ENCODE data around the gene DLL1.

DLL1 gene

GRCh38 chr6:170307080-170307545 lies 16.2 kb upstream of the DLL1 start:
- H3K4me1 ChIP-seq (ENCODE audit: control insufficient read depth in 1 of 2, insufficient read depth in 2 of 2, low read length in 2 of 2), result peaks cover 21 to 30% of the 10 kb centered on the region in 2 donors
- peak overlapping the region; percentile 90 to 99 for H3K4me3 ChIP-seq (ENCODE audit: low read depth in 1 of 2, low read length in 2 of 2)
- H3K27ac ChIP-seq (ENCODE audit: low read length), result peak overlapping the region; percentile 88
- H3K27me3 ChIP-seq (ENCODE audit: low read depth, low read length), result no peaks in the 10 kb centered on the region
- no peaks in the 10 kb centered on the region for H3K9me3 ChIP-seq (ENCODE audit: control insufficient read depth in 1 of 2, low read length in 2 of 2)
- H3K36me3 ChIP-seq (ENCODE audit: control insufficient read depth in 1 of 2, insufficient read depth in 2 of 2, low read length in 2 of 2), result no peaks in the 10 kb centered on the region

GRCh38 chr6:170306324-170307079 lies 15.6 kb upstream of the DLL1 start, which contains the start of gene FAM120B:
Gene FAM120B, plus strand, starts transcription at chr6:170306758. Its CDS starts 10,633 bp downstream, at chr6:170317391.
- H3K4me1 ChIP-seq (ENCODE audit: control insufficient read depth in 1 of 2, insufficient read depth in 2 of 2, low read length in 2 of 2), result peaks cover 21 to 30% of the 10 kb centered on the region in 2 donors
- no peaks in the 10 kb centered on the region for H3K9me3 ChIP-seq (ENCODE audit: control insufficient read depth in 1 of 2, low read length in 2 of 2)
- no peaks in the 10 kb centered on the region for H3K36me3 ChIP-seq (ENCODE audit: control insufficient read depth in 1 of 2, insufficient read depth in 2 of 2, low read length in 2 of 2)
- peak within 1 kb of the TSS; percentile 90 to 99 for H3K4me3 ChIP-seq (ENCODE audit: low read depth in 1 of 2, low read length in 2 of 2)
- no peaks in the 10 kb centered on the region for H3K27me3 ChIP-seq (ENCODE audit: low read depth, low read length)
- H3K27ac ChIP-seq (ENCODE audit: low read length), result peak within 1 kb of the TSS; percentile 88

DNA sequence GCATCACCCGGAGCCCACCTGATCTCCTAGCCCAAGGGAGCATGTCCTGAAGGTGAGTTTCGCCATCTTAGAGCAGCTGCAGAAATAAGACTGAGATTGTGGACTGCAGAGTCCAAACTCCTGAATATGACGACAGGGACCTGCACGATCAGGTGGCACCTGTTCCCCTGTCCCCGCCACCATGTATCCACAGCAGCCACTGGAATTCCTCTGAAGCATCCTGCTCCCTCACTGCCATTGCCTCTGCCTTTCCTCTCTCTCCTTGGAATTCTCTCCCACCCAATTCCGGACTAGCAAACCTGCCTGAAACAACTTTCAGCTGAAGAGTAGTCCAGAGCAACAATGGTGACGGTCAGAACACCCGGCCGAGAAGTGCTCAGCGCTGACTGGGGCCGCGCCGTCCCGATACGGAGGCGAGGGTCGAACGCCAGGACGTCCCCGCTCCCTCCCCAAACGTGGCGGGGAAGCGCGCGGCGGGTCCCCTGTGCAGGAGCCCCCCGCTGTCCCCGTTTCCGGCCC lies 15.0 kb upstream of the DLL1 start:
- Histone ChIP-seq H3K4me1 (ENCODE audit: control insufficient read depth in 1 of 2, insufficient read depth in 2 of 2, low read length in 2 of 2) (peaks cover 21 to 30% of the 10 kb centered on the region in 2 donors), H3K4me3 (ENCODE audit: low read depth in 1 of 2, low read length in 2 of 2) (peak overlapping the region; percentile 90 to 99), H3K27ac (ENCODE audit: low read length) (no peak overlapping the region), H3K36me3 (ENCODE audit: control insufficient read depth in 1 of 2, insufficient read depth in 2 of 2, low read length in 2 of 2) (no peaks in the 10 kb centered on the region), H3K27me3 (ENCODE audit: low read depth, low read length) (no peaks in the 10 kb centered on the region), H3K9me3 (ENCODE audit: control insufficient read depth in 1 of 2, low read length in 2 of 2) (no peaks in the 10 kb centered on the region)

- Histone ChIP-seq H3K27me3 (ENCODE audit: low read depth, low read length) (peaks cover 13% of the 10 kb centered on the region), H3K4me3 (ENCODE audit: low read depth in 1 of 2, low read length in 2 of 2) (no peak overlapping the region)
These were observed 10.3 kb upstream of the DLL1 start for GRCh38 chr6:170301184-170301583.

GRCh38 chr6:170298688-170299087 lies 7.8 kb upstream of the DLL1 start:
- peaks cover 36% of the 10 kb centered on the region for H3K27me3 ChIP-seq (ENCODE audit: low read depth, low read length)
- peaks cover 5 to 22% of the 10 kb centered on the region in 2 donors for H3K4me1 ChIP-seq (ENCODE audit: control insufficient read depth in 1 of 2, insufficient read depth in 2 of 2, low read length in 2 of 2)
- H3K36me3 ChIP-seq (ENCODE audit: control insufficient read depth in 1 of 2, insufficient read depth in 2 of 2, low read length in 2 of 2), result no peaks in the 10 kb centered on the region
- H3K9me3 ChIP-seq (ENCODE audit: control insufficient read depth in 1 of 2, low read length in 2 of 2), result no peaks in the 10 kb centered on the region
- no peak overlapping the region for H3K4me3 ChIP-seq (ENCODE audit: low read depth in 1 of 2, low read length in 2 of 2)
- no peak overlapping the region for H3K27ac ChIP-seq (ENCODE audit: low read length)

More at GRCh38 chr6:170301184-170301583, 10.3 kb upstream of the DLL1 start:
- Histone ChIP-seq H3K9me3 (ENCODE audit: control insufficient read depth in 1 of 2, low read length in 2 of 2) (no peaks in the 10 kb centered on the region), H3K27ac (ENCODE audit: low read length) (no peak overlapping the region), H3K36me3 (ENCODE audit: control insufficient read depth in 1 of 2, insufficient read depth in 2 of 2, low read length in 2 of 2) (no peaks in the 10 kb centered on the region), H3K4me1 (ENCODE audit: control insufficient read depth in 1 of 2, insufficient read depth in 2 of 2, low read length in 2 of 2) (peaks cover 4 to 15% of the 10 kb centered on the region in 2 donors)

DNA sequence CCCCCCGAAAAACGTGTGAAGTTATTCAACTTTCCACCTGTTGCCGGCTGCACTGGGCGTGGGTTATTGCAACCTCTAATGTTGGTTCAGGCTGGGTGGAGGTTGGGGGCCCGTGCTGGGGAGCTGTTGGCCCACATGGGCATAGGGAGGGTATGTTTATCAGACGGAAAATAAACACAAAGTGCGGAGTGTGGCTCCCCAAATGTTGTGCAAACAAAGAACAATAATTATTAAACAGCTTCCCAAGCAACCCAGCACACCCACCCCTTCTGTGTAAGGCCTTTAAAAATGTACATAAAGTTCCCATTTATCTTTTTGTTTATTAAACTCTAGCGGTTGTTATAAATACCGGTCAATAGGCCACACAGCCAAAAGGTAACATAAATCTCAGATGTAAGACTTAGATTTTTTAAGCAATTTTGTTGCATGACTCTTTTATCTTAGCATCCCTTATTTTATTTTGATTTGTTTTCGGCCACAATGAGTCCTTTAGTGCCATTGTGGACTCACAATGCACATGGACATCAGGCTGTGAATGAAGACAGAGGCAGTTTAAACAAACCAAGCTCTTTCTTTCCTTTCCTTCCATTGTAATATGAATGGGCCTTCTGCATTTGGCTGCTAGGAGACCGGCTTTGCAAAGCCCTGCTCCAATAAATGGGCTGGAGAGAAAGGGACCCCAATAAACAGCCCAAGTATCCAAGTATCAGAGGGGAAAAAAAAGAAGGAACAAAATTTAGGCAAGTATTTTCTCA lies 6.9 kb upstream of the DLL1 start:
- H3K9me3 ChIP-seq (ENCODE audit: control insufficient read depth in 1 of 2, low read length in 2 of 2), result no peaks in the 10 kb centered on the region
- no peaks in the 10 kb centered on the region for H3K36me3 ChIP-seq (ENCODE audit: control insufficient read depth in 1 of 2, insufficient read depth in 2 of 2, low read length in 2 of 2)
- H3K4me1 ChIP-seq (ENCODE audit: control insufficient read depth in 1 of 2, insufficient read depth in 2 of 2, low read length in 2 of 2), result peaks cover 6 to 26% of the 10 kb centered on the region in 2 donors
- no peak overlapping the region for H3K27ac ChIP-seq (ENCODE audit: low read length)
- H3K4me3 ChIP-seq (ENCODE audit: low read depth in 1 of 2, low read length in 2 of 2), result no peak overlapping the region
- H3K27me3 ChIP-seq (ENCODE audit: low read depth, low read length), result peaks cover 40% of the 10 kb centered on the region

- H3K27me3 ChIP-seq (ENCODE audit: low read depth, low read length), result peaks cover 47% of the 10 kb centered on the region
These were observed 6.1 kb upstream of the DLL1 start for GRCh38 chr6:170296746-170297575.

GRCh38 chr6:170296423-170296745 lies 5.5 kb upstream of the DLL1 start:
- Histone ChIP-seq H3K27ac (ENCODE audit: low read length) (no peak overlapping the region), H3K4me1 (ENCODE audit: control insufficient read depth in 1 of 2, insufficient read depth in 2 of 2, low read length in 2 of 2) (peaks cover 13 to 40% of the 10 kb centered on the region in 2 donors), H3K9me3 (ENCODE audit: control insufficient read depth in 1 of 2, low read length in 2 of 2) (no peaks in the 10 kb centered on the region), H3K4me3 (ENCODE audit: low read depth in 1 of 2, low read length in 2 of 2) (peak overlapping the region in 1 of 2 donors; percentile 72), H3K36me3 (ENCODE audit: control insufficient read depth in 1 of 2, insufficient read depth in 2 of 2, low read length in 2 of 2) (no peaks in the 10 kb centered on the region), H3K27me3 (ENCODE audit: low read depth, low read length) (peaks cover 53% of the 10 kb centered on the region)

More at GRCh38 chr6:170296746-170297575, 6.1 kb upstream of the DLL1 start:
- Histone ChIP-seq H3K27ac (ENCODE audit: low read length) (no peak overlapping the region), H3K4me1 (ENCODE audit: control insufficient read depth in 1 of 2, insufficient read depth in 2 of 2, low read length in 2 of 2) (peaks cover 13 to 34% of the 10 kb centered on the region in 2 donors), H3K4me3 (ENCODE audit: low read depth in 1 of 2, low read length in 2 of 2) (no peak overlapping the region), H3K9me3 (ENCODE audit: control insufficient read depth in 1 of 2, low read length in 2 of 2) (no peaks in the 10 kb centered on the region), H3K36me3 (ENCODE audit: control insufficient read depth in 1 of 2, insufficient read depth in 2 of 2, low read length in 2 of 2) (no peaks in the 10 kb centered on the region)

GRCh38 chr6:170295510-170296422 lies 4.9 kb upstream of the DLL1 start:
- Histone ChIP-seq H3K27ac (ENCODE audit: low read length) (no peak overlapping the region), H3K4me1 (ENCODE audit: control insufficient read depth in 1 of 2, insufficient read depth in 2 of 2, low read length in 2 of 2) (peaks cover 13 to 44% of the 10 kb centered on the region in 2 donors), H3K9me3 (ENCODE audit: control insufficient read depth in 1 of 2, low read length in 2 of 2) (no peaks in the 10 kb centered on the region), H3K4me3 (ENCODE audit: low read depth in 1 of 2, low read length in 2 of 2) (peak overlapping the region; percentile 37 to 72), H3K27me3 (ENCODE audit: low read depth, low read length) (peaks cover 53% of the 10 kb centered on the region), H3K36me3 (ENCODE audit: control insufficient read depth in 1 of 2, insufficient read depth in 2 of 2, low read length in 2 of 2) (no peaks in the 10 kb centered on the region)
